NCI-H345 treated with DMSO at 0.1 percent for 48 hours (cell line): Measurements from ENCODE around the gene ANO3.
"Not testable (repeated sequence)": the region's sequence is repeated elsewhere in the genome, so short reads cannot be mapped to it uniquely, and the experiment has no call there.

ENCODE experiments used
- DNase-seq: peaks from one replicate; lab custom pipeline; 2025; ENCODE audit not compliant: unreplicated experiment; lab: John Stamatoyannopoulos, UW

Gene ANO3

GRCh38 chr11:26571861-26572654, 240.1 kb downstream of the ANO3 start, which contains the start of gene MUC15:
MUC15 (minus strand) TSS chr11:26572263; CDS start chr11:26567094, 5,169 bp downstream.
- no peak for DNase-seq

GRCh38 chr11:26572770-26573402, 241.0 kb downstream of the ANO3 start:
- no peak for DNase-seq

- DNase-seq, result no peak
Observed at GRCh38 chr11:26573896-26574295, 242.0 kb downstream of the ANO3 start.

GRCh38 chr11:26575946-26576345, 244.0 kb downstream of the ANO3 start:
- no peak for DNase-seq

GRCh38 chr11:26578998-26579661, 247.2 kb downstream of the ANO3 start:
- no peak for DNase-seq

GRCh38 chr11:26579683-26580082, 247.8 kb downstream of the ANO3 start:
- DNase-seq, result no peak

- DNase-seq, result no peak
Observed at GRCh38 chr11:26580929-26581328, 249.0 kb downstream of the ANO3 start.

- no peak for DNase-seq
Observed at GRCh38 chr11:26583550-26583949, 251.6 kb downstream of the ANO3 start.

- DNase-seq, result no peak
Observed at GRCh38 chr11:26584818-26585217, 252.9 kb downstream of the ANO3 start.

GRCh38 chr11:26587073-26587472, 255.1 kb downstream of the ANO3 start:
- no peak for DNase-seq

GRCh38 chr11:26593691-26594090, 261.8 kb downstream of the ANO3 start:
- no peak for DNase-seq

- DNase-seq, result not testable (repeated sequence)
Observed at GRCh38 chr11:26595207-26595865, 263.4 kb downstream of the ANO3 start.

- DNase-seq, result not testable (repeated sequence)
Observed at GRCh38 chr11:26597049-26597689, 265.2 kb downstream of the ANO3 start.

GRCh38 chr11:26597899-26598298, 266.0 kb downstream of the ANO3 start:
- no peak for DNase-seq

- no peak for DNase-seq
Observed at GRCh38 chr11:26599425-26599824, 267.5 kb downstream of the ANO3 start.

- no peak for DNase-seq
Observed at GRCh38 chr11:26599876-26600434, 268.0 kb downstream of the ANO3 start.

- DNase-seq, result no peak
Observed at GRCh38 chr11:26607725-26608506, 276.0 kb downstream of the ANO3 start.

- no peak for DNase-seq
Observed at GRCh38 chr11:26608507-26609146, 276.7 kb downstream of the ANO3 start.

- no peak for DNase-seq
Observed at GRCh38 chr11:26613759-26614158, 281.8 kb downstream of the ANO3 start.
